ENCODE data around the gene SPRN.
"Not testable (repeated sequence)": the region's sequence is repeated elsewhere in the genome, so short reads cannot be mapped to it uniquely, and the experiment has no call there.

SPRN gene

GRCh38 chr10:133456041-133456951, 31.9 kb upstream of the SPRN start:
- no peak for DNase-seq (ENCODE audit: low spot score)

DNA sequence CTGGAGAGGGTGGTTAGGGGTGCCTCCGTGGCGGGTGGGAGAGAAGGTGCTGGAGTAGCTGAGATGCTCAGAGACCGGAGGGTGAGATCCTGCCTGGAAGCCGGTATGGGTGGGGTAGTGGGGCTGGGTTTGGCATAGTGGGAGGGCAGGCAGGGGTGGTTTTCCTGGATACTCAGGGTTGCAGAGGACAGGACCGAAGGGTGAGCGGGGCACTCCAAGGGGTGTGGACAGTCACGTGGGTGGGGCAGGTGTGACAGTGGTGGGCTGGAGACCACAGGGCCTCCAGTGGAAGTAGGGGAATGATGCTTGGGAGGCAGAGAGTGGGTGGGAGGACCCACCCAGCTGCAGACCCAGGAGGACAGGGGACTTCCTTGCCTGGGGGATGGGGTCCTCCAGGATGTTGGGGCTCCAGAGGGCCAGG, 31.2 kb upstream of the SPRN start:
- DNase-seq (ENCODE audit: low spot score), result no peak

DNA sequence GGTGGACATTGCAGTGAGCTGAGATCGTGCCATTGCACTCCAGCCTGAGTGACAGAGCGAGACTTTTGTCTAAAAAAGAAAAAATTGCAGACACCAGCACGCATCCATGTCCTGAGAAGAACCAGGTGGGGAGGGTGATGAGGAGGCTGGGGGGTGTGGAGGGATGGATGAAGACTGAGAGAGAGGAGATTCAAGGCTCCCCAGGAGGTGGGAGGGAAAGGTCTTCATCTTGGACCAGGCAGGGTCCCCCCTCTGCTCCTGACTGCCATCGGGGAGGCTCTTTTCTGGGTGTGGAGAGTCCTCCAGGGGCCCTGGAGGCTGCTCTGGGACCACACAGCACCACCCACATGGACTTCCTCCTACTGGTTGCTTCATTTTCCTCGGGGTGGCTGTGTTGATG, 30.8 kb upstream of the SPRN start:
- DNase-seq (ENCODE audit: low spot score), result no peak

- no peak for DNase-seq (ENCODE audit: low spot score)
Measured at GRCh38 chr10:133454204-133454893, 29.9 kb upstream of the SPRN start.

DNA sequence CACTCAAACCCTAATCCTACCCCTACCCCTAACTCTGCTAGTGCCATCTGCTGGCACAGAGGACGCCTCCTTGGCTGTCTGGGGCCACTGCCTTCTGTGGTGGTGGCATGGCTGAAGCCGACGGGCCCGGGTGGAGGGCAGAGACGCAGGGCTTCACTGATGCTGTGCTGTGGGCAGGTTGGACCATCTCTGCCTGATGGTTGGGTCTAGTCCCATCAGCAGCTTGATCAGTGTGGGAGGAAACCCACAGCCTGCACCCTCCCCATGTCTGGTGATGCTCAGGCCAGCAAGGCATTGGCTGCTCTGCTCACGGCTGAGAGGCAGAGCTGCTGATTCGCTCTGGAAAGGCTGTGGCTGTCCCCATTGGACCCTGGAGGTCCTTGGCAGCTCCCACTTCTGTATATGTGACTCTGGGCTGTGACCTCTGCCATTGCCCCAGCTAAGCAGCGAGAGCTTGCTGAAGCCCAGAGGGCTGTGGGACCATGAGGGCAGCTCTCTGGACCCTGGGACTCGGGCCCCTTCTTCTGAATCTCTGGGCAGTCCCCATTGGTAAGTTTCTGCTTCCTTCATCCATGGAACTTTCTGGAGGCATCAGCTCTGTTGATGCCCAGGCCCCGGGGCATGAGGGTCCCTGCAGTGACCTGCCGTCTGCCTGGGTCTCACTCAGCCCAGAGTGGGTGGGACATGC, 29.2 kb upstream of the SPRN start, which contains the start of gene SCART1:
Gene SCART1 (plus strand): TSS at position 430 of the 688 bp plus-strand sequence. CDS start 53 bp downstream, at position 483.
- no peak for DNase-seq (ENCODE audit: low spot score)

GRCh38 chr10:133452453-133452852, 28.0 kb upstream of the SPRN start:
- no peak for DNase-seq (ENCODE audit: low spot score)

- DNase-seq (ENCODE audit: low spot score), result no peak
Measured at GRCh38 chr10:133451346-133451745, 26.9 kb upstream of the SPRN start.

- no peak for DNase-seq (ENCODE audit: low spot score)
Measured at GRCh38 chr10:133448120-133448519, 23.7 kb upstream of the SPRN start.

DNA sequence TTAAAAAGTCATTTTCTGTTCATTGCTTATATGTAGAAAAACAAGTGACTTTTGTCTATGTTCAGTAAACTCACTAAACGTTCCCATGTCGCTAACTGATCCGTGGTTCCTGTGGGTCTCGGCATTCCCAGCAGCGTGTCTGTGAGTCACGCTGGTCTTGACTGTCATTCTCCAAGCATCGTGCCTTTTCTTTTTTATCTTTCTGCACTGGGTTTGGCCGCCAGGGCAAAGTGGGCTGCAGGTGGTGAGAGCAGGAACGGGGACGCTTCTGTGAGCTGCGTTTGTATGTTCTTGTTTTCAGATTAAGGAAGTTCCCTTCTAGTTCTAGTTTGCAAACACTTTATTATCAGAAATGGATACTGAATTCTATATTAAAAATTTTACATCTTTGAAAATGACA, 22.6 kb upstream of the SPRN start:
- DNase-seq (ENCODE audit: low spot score), result no peak

DNA sequence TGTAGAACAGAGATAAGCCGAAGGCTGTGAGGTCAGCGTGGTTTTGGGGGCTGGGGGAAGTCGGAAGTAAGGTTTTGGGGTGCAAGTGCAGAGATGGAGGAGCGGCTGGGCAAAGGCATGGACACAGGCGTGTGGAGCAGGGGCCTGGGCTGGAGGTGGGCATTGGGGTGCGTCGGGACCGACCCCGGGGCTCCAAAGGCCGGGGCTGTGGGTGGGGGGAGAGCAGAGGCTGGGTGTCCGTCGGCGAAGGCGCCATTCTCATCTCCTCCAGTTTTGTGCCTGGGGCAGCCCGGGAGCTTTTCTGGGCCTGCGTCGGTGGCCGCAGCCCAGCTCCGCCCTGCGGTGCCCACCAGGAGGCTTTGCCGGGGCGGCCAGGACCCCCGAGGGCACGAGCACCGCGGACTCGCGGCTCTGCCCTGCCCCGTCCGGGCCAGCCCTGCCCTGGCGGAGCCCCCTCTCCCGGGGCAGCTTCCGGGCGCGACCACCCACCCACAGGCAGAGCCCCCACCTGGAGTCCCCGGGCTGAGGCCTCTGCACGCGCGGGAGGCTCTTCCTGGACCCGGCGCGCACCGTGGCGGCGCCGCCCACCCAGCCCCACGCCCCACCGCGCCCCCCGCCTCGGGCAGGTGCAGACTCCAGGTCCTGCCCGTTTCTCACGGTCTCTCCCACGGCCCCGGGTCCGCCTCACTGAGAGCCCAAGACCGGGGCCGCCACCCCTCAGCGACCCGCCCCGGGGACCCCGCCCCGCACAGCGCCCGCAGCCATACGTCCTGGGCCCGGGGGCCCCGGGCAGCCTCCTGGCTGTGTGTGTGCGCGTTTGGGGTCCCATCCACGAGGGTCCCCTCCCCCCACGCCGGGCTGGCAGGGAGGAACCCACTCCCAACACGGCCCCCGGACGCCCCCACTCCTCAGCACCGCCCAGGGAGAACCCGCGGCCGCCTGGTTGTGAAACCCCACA, 21.6 kb upstream of the SPRN start:
- DNase-seq (ENCODE audit: low spot score), result no peak

DNA sequence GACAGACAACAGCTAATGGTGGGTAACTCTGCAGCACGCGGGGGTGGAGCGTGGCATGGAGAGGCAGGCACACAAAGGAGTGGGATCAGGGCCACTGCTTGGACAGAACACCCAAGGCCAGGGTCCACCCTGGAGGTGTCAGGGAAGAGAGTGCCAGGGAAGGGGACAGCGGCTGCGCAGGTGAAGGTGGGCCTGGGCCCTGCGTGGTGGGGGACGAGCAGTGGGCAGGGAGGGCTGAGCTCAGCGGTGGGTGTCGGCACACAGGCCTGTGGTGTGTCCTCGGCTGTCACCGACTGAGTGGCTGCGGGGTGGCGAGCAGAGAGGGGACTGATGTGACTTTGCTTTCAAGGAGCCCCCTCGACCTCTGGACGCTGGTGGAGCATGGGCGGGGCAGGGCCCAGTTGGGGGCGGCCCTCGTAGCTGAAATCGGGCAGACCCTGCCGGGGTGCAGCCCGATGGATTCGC, 20.9 kb upstream of the SPRN start:
- no peak for DNase-seq (ENCODE audit: low spot score)

DNA sequence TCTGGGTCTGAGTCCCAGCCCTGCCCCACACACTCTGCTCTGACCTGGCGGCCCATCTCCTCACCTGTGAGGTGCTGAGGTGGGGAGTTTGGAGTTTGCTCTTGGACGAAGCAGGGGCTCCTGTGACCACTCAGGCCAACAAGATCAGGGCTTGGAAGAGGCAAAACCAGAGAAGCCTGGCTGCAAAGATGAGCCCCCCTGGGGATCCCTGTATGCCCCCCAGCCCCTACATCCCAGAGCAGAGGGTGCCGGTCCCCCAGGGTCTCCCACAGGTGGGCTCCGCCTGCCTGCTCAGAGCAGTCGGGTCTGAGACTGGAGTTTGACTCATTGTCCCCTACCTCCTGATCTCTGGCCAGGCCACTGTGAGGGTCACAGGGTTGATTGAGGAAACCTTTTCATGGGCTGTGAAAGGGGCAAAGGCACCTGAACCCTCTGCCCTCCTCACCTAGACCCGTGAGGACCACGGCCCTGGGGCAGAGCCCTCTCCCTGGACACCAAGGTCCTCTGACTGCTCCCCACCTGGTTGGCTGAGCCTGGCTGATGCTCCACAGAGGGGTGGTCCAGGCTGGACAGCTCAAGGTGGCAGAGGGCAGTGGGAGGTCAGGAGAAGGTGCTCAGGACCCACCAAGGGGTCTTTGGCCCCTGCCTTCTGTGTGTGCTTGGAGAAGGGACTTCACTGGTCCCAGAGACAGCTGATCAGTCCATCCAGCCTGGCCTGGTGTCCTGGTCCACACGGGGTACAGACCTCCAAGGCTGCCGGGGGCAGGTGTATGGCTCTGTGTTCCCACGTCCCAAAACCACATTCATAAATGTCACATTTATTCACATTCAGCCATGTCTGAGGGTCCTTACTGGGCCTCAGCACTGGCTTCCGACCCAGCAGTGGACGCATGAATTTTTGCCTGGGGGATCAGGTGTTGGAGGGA, 20.2 kb upstream of the SPRN start:
- no peak for DNase-seq (ENCODE audit: low spot score)

- DNase-seq (ENCODE audit: low spot score), result no peak
Measured at GRCh38 chr10:133442967-133443924, 18.8 kb upstream of the SPRN start.

GRCh38 chr10:133442191-133442966, 18.0 kb upstream of the SPRN start:
- no peak for DNase-seq (ENCODE audit: low spot score)

- no peak for DNase-seq (ENCODE audit: low spot score)
Measured at GRCh38 chr10:133441780-133442179, 17.4 kb upstream of the SPRN start.

- not testable (repeated sequence) for DNase-seq (ENCODE audit: low spot score)
Measured at GRCh38 chr10:133441356-133441755, 16.9 kb upstream of the SPRN start.

GRCh38 chr10:133440633-133441285, 16.3 kb upstream of the SPRN start:
- DNase-seq (ENCODE audit: low spot score), result no peak

Measured in ecto neural progenitor cell (in vitro differentiated cells).